Upper lobe of left lung (tissue), 6 donors: ENCODE data around the gene TMTC1. TPM values are rescaled to one million over a fixed set of nuclear protein-coding genes. Genes with fewer than 3 reads are reported as not detected.

ENCODE experiments used
- ATAC-seq, 2 donors: fragments of 200-7000 bp; cut with Tn5 transposase; one replicate each; pipeline ENCODE4 v1.9.1; 2022; ENCODE audit warnings: mild to moderate bottlenecking in 2 of 2, moderate library complexity in 2 of 2; ENCODE audit not compliant: low FRiP score in 2 of 2
- DNase-seq, 2 donors: peaks; one replicate each; pipeline ENCODE4 v3.0.0-alpha.2; 2019 to 2020
- H3K27ac ChIP-seq, 4 donors: fragments of 200-600 bp; sonication (generic); one replicate each; pipeline ENCODE4 v1.5.1; 2016 to 2019
- H3K27me3 ChIP-seq, 4 donors: fragments of 200-600 bp; sonication (generic); one replicate each; pipeline ENCODE4 v1.5.1; 2017 to 2019
- H3K36me3 ChIP-seq, 4 donors: fragments of 200-600 bp; sonication (generic); one replicate each; pipeline ENCODE4 v1.5.1; 2016 to 2019
- H3K4me1 ChIP-seq, 4 donors: fragments of 200-600 bp; sonication (generic); one replicate each; pipeline ENCODE4 v1.5.1; 2018 to 2019
- H3K4me3 ChIP-seq, 4 donors: fragments of 200-600 bp; sonication (generic); one replicate each; pipeline ENCODE4 v1.5.1; 2017 to 2019; ENCODE audit warnings: mild to moderate bottlenecking in 2 of 4, moderate library complexity in 1 of 4
- H3K9me3 ChIP-seq, 4 donors: fragments of 200-600 bp; sonication (generic); one replicate each; pipeline ENCODE4 v1.5.1; 2018 to 2019
- EP300 ChIP-seq, 4 donors: sonication (generic); formaldehyde crosslinking; IDR thresholded peaks; one replicate each; pipeline ENCODE4 v1.5.1; 2017; ENCODE audit warnings: antibody characterized with exemption in 4 of 4, control low read depth in 2 of 4
- POLR2A ChIP-seq, 4 donors: fragments of 450-650 bp; IDR thresholded peaks; one replicate each; pipeline ENCODE4 v1.5.1; 2016 to 2017; ENCODE audit warnings: antibody characterized with exemption in 4 of 4, mild to moderate bottlenecking in 2 of 4
- POLR2AphosphoS5 ChIP-seq, 2 donors: sonication (generic); formaldehyde crosslinking; IDR thresholded peaks; one replicate each; pipeline ENCODE4 v1.5.1; 2017; ENCODE audit warnings: antibody characterized with exemption in 2 of 2
- WGBS, 2 donors: methylation state at CpG; one replicate each; pipeline ENCODE4 v1.1.5; 2017 to 2018; 5-methylcytosine and 5-hydroxymethylcytosine counted together
- total RNA-seq, 6 donors: library from RNA; depleted of rRNA in 4 of 6; stranded (reverse); fragments of >200 nt in 4 of 6; gene quantifications; one replicate each; pipeline versions ENCODE4 v1.1.0 to v1.2.1, GENCODE V29; 2016 to 2021
- TF ChIP-seq, protein P1 (sequence below), 6 experiments: fragments of 450-650 bp in 4 of 6; fragments of 200-600 bp in 2 of 6; sonication (generic) in 2 of 6; IDR thresholded peaks; one replicate each; pipeline ENCODE4 v1.5.1; 2016 to 2019; ENCODE audit warnings: antibody characterized with exemption in 6 of 6
- donor health status: DM: no; HTN: no; CAD: no; lungs with moderate emphysema.
- donor health status: DM: no; HTN: yes; CAD: no; lungs with severe emphysema.

TMTC1 gene
- total RNA-seq, 6 donors from 2014 or later = 25.1 to 39.3 (median 29.7) TPM

DNA sequence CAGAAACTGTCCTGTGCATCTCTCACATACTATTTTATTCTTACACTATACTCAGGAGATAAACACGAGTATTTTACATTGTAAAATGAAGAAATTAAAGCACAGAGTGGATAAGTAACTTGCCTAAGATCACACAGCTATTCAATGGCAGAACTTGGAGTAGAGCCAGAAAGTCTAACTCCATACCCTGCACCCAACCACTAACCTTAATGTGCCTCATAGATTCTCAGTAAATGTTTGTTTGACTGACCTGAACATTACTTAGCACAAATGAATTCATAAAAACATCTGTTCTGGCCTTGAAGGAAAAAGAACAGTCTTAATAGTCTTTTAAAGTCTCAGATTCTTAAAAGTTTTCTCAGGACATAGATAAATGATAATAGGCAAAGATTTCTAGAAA, 202.8 kb downstream of the TMTC1 start:
- Histone ChIP-seq H3K27ac (no peak overlapping the region), H3K4me1 (peaks cover 8 to 17% (median 12%) of the 10 kb centered on the region in 4 donors), H3K4me3 (no peak overlapping the region), H3K27me3 (no peaks in the 10 kb centered on the region), H3K36me3 (no peaks in the 10 kb centered on the region), H3K9me3 (no peaks in the 10 kb centered on the region)
- 73 to 78% methylated on average over 1 of the region's 1 CpG for WGBS, 2 donors
- DNase-seq = no peak
- no peak for ATAC-seq
- TF ChIP-seq POLR2AphosphoS5 (IDR thresholded peaks at IDR 0.05) = no peak
- TF ChIP-seq POLR2A (IDR thresholded peaks at IDR 0.05) = no peak
- TF ChIP-seq, protein P1, sequence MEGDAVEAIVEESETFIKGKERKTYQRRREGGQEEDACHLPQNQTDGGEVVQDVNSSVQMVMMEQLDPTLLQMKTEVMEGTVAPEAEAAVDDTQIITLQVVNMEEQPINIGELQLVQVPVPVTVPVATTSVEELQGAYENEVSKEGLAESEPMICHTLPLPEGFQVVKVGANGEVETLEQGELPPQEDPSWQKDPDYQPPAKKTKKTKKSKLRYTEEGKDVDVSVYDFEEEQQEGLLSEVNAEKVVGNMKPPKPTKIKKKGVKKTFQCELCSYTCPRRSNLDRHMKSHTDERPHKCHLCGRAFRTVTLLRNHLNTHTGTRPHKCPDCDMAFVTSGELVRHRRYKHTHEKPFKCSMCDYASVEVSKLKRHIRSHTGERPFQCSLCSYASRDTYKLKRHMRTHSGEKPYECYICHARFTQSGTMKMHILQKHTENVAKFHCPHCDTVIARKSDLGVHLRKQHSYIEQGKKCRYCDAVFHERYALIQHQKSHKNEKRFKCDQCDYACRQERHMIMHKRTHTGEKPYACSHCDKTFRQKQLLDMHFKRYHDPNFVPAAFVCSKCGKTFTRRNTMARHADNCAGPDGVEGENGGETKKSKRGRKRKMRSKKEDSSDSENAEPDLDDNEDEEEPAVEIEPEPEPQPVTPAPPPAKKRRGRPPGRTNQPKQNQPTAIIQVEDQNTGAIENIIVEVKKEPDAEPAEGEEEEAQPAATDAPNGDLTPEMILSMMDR (IDR thresholded peaks at IDR 0.05) = no peak
- TF ChIP-seq EP300 (IDR thresholded peaks at IDR 0.05) = no peak

DNA sequence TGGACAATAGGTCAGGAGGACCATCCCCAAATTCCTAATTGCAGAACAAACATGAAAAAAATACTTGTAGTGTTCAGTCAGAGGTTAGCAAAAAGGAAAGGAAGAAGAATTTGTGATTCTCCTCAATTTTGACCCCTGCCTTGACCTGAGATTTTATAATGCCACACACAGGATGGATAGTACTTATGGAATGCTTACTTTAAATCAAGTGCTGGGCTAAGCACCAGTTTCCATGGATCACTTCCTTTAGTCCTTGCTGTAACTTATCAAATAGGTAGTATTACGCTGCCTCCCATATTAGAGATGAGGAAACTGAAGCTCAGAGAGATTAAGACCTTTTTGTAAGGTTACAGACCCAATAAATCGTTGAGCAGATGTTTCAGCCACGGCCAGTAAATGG, 205.0 kb downstream of the TMTC1 start:
- DNase-seq (no peak), ATAC-seq (no peak)
- H3K27ac ChIP-seq = peak overlapping the region in 3 of 4 donors; percentile 19 to 43 (median 28)
- no peak for TF ChIP-seq POLR2AphosphoS5 (IDR thresholded peaks at IDR 0.05)
- no peak for TF ChIP-seq EP300 (IDR thresholded peaks at IDR 0.05)
- TF ChIP-seq POLR2A (IDR thresholded peaks at IDR 0.05) = no peak
- TF ChIP-seq, protein P1 (IDR thresholded peaks at IDR 0.05) = no peak
- peaks cover 8 to 17% (median 12%) of the 10 kb centered on the region in 4 donors for H3K4me1 ChIP-seq
- H3K36me3 ChIP-seq = no peaks in the 10 kb centered on the region
- H3K4me3 ChIP-seq = no peak overlapping the region
- no peaks in the 10 kb centered on the region for H3K27me3 ChIP-seq
- WGBS, 2 donors = 54 to 61% methylated on average over 3 of the region's 3 CpGs
- H3K9me3 ChIP-seq = no peaks in the 10 kb centered on the region

DNA sequence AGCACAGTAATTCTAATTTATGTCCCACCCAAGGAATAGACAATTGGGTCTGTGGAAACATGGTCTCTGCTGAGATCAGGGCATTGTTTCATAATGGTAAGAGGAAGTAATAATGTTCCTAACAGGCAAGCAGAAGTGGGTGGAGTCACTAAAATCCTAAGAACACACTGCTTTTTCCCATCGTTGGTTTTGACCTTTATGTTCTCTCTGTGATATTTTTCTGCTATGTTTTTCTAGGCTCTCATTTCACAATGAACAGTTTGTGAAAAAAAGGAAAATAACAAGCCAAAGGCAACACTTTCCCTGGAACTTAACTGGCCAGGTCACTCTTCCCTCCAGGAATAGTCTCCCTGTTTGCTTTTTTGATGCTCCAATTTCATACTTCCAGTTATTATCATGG, 205.7 kb downstream of the TMTC1 start:
- H3K27ac ChIP-seq = peak overlapping the region in 3 of 4 donors; percentile 19 to 43 (median 23)
- no peak for DNase-seq
- no peaks in the 10 kb centered on the region for H3K36me3 ChIP-seq
- no peak for ATAC-seq
- no peaks in the 10 kb centered on the region for H3K9me3 ChIP-seq
- no peak overlapping the region for H3K4me3 ChIP-seq
- H3K4me1 ChIP-seq = peaks cover 8 to 17% (median 9%) of the 10 kb centered on the region in 4 donors
- TF ChIP-seq POLR2A (IDR thresholded peaks at IDR 0.05) (no peak), EP300 (IDR thresholded peaks at IDR 0.05) (no peak), POLR2AphosphoS5 (IDR thresholded peaks at IDR 0.05) (no peak)
- TF ChIP-seq, protein P1 (IDR thresholded peaks at IDR 0.05) = no peak
- no peaks in the 10 kb centered on the region for H3K27me3 ChIP-seq
- 13 to 23% methylated on average over 1 of the region's 1 CpG for WGBS, 2 donors

DNA sequence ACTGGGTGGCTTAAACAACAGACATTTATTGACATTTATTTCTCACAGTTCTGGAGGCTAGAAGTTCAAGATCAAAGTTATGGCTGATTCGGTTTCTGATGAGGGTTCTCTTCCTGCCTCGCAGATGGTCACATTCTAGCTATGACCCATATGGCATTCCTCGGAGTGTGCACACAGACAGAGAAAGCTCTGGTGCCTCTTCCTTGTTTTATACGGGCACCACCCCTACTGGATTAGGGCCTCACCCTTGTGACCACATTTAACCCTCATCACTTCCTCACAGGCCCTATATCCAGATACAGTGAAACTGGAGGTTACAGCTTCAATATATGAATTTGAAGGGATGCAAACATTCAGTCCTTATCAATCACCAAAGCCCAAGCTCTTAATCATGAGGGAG, 209.2 kb downstream of the TMTC1 start:
- ATAC-seq (peak; percentile 57 to 65), DNase-seq (no peak)
- Histone ChIP-seq H3K27ac (no peak overlapping the region), H3K4me1 (peaks cover 0 to 8% (median 0%) of the 10 kb centered on the region in 4 donors), H3K9me3 (no peaks in the 10 kb centered on the region), H3K36me3 (peaks cover 0 to 4% (median 0%) of the 10 kb centered on the region in 4 donors), H3K4me3 (no peak overlapping the region), H3K27me3 (no peaks in the 10 kb centered on the region)
- TF ChIP-seq, protein P1 (IDR thresholded peaks at IDR 0.05) = no peak
- no peak for TF ChIP-seq POLR2AphosphoS5 (IDR thresholded peaks at IDR 0.05)
- TF ChIP-seq EP300 (IDR thresholded peaks at IDR 0.05) = no peak
- TF ChIP-seq POLR2A (IDR thresholded peaks at IDR 0.05) = no peak
- 71 to 85% methylated on average over 4 of the region's 4 CpGs for WGBS, 2 donors

DNA sequence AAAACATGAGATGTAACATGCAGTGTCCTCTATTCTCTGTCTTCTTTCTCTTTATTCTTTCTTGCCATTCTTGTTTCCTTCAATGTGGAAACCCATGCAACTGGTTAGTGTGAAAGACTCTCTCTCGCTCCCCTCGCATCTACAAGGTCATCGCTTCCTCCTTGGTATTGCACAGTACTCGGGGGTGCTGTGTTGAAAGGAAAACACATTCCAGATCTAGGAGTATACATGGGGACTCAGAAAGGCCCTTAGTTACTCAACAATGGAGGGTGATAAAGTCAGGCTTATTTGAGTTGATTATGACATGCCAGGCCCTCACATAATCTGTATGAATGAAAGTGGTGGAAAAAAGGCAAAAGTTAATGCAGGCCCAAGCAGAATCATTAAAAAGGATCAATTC, 210.8 kb downstream of the TMTC1 start:
- no peak for DNase-seq
- Histone ChIP-seq H3K4me3 (no peak overlapping the region), H3K36me3 (peaks cover 0 to 4% (median 0%) of the 10 kb centered on the region in 4 donors), H3K9me3 (no peaks in the 10 kb centered on the region), H3K27me3 (no peaks in the 10 kb centered on the region), H3K27ac (no peak overlapping the region), H3K4me1 (peaks cover 0 to 7% (median 4%) of the 10 kb centered on the region in 4 donors)
- peak in 1 of 2 donors; percentile 10 for ATAC-seq
- WGBS, 2 donors = 65 to 67% methylated on average over 4 of the region's 4 CpGs
- TF ChIP-seq, protein P1 (IDR thresholded peaks at IDR 0.05) = no peak
- TF ChIP-seq POLR2A (IDR thresholded peaks at IDR 0.05) (no peak), EP300 (IDR thresholded peaks at IDR 0.05) (no peak), POLR2AphosphoS5 (IDR thresholded peaks at IDR 0.05) (no peak)
